SHP77 treated with DMSO at 0.1 percent for 48 hours (cell line): Measurements from ENCODE around the gene ABCD4.

Experiments
- DNase-seq: peaks from one replicate; lab custom pipeline; 2025; lab: John Stamatoyannopoulos, UW

The ABCD4 gene

DNA sequence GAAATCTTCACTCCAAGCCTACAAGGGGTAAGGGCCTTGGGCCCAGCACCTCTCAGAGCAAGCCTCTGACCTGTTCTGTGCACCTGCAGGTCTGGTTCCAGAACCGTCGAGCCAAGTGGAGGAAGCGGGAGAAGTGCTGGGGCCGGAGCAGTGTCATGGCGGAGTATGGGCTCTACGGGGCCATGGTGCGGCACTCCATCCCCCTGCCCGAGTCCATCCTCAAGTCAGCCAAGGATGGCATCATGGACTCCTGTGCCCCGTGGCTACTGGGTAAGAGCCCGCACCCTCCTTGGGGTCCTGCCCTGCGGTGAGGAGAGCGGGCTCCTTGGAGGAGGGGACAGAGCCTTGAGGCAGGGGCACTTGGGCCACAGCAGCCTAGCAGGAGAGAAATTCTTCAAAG lies 43.2 kb downstream of the ABCD4 start:
- DNase-seq: no peak

DNA sequence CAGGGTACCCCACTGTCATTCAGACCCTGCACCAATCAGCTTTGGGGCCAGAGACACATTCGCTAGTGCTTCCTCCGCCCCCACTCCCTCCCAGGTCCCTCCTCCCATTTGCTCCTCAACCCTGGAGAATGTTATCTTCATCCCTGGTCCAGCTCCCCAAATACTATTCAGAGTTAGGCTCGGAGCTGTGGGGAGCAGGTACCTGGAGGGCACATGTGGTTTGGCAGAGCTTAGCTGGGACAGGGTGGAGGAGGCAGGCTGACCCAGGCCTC lies 44.0 kb downstream of the ABCD4 start:
- DNase-seq: no peak

DNA sequence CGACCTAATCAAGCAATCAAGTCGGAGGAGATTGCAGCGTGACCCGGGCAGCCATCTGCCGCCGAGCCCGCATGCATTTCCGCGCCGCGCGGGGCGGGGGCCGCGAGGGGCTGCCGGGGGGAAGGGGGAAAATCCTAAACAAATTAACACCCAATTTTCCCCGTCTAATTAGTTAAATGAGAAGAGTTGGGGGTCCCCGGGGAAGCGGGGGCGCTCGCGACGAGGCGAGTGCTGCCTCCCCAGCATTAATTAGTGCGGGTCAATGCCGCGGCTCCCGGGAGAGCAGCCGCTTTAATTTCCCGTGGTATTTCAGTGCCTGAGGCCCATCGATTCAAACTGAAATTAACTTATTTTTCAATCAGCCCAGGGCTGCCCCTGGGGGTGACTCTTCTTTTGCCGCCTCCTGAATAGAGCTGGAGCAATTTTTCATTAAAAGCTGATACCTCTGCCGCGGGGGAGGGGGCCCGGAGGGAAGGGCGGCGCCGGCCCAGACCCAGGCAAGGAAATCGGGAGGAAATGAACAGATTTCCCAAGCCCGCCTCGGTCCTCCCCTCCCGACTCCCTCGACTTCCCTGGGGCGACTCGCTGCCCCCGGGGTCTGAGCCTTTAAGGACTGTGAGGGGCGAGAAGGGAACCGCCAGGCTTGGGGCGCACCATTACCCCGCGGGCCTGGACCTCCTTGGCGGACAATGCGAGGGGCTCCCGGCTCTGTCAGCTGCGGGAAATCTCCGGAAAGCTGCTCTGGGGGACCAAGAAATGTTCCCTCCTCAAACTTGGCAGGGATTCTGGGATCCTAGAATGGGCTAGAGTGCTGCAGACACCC lies 44.6 kb downstream of the ABCD4 start:
- DNase-seq: no peak

DNA sequence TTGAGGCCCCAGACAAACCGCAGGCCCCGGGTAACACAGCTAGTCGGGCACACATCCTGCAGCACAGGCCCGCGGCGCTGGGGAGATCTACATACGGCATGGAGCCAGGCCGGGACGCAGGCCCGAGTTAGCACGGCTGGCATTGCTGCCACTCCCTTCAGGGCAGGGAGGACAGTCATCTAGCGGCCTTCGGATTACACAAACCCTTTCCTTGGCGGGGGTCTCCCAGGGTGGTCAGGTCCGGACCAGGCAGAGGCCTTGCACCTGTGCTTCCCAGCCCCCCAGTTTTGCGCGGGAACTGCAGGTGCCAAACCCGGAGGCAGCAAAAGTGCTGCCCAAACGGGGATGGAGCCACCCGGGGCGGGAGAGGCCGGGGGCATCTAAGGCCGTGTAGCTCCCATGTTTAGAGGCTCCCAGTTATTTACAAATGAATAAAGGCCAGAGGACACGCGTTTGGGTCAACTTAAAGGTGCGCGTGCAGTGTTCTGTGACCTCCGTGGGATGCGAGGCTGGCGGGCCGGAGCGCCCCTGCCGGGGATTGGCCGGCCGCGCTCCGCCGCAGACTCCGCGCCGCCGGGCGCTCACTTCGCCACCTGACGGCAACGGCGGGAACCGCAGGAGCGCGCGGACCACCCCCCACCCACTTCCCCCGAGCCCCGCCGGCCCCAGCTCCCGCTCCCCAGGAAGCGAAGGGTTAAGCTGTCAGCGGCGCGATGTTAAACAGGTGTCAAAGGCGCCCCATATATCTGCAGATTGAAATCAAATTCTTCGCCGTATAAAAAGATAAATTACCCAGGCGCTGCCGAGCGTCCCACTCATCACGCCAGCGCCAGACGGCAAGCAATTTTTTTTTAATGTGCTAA lies 45.4 kb downstream of the ABCD4 start:
- DNase-seq: peak; percentile 18

DNA sequence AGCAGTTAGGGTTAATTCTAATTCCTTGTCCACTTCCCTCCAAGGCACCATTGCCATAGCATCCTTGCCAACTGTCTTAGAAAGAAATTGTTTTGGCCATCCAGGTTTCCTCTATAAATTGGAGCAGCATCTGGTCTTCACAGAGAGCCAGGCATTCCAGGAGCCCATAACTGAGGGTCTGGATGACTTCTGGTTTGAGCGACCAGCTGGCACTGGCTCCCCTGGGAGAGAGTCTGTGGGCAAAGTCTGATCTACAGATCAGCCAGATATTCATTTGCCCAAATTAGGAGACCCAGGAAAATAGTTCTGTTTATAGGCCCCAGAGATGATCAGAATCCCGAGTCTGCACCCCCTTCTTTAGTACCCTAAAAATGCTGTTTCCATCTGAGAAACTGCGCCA lies 47.5 kb downstream of the ABCD4 start:
- no peak for DNase-seq

DNA sequence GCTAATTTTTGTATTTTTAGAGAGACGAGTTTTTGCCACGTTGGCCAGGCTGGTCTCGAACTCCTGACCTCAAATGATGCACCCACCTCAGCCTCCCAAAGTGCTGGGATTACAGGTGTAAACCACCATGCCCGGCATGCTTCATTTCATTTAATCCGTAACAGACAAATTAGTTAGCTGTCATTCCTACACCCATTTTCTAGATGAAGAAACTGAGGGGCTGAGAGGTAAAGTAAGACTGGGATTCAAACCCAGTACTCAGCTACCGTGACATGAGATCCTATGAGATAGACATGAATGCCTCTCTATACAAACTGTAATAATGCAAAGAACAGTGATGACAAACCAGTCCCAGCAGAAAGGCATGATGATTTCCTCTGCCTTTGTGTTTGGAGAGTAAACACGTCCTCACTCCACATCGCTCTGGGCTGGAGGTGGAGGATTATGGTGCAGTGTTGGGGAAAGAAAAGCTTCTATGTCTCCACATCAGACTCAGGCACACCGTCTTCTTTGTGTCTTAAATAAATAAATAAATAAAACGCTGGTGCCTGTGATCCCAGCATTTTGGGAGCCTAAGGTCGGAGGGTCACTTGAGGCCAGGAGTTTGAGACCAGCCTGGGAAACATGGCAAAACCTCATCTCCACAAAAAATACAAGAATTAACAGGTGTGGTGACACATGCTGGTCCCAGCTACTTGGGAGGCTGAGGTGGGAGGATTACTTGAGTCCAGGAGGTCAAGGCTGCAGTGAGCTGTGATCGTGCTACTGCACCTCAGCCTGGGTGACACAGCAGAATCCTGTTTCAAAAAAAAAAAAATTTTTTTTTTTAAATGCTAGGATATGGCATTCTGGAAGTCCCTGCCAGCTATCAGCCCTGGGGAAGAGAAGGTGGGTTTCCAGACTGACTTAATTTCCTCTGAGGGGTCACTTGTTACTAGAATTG lies 53.0 kb downstream of the ABCD4 start:
- DNase-seq: no peak

DNA sequence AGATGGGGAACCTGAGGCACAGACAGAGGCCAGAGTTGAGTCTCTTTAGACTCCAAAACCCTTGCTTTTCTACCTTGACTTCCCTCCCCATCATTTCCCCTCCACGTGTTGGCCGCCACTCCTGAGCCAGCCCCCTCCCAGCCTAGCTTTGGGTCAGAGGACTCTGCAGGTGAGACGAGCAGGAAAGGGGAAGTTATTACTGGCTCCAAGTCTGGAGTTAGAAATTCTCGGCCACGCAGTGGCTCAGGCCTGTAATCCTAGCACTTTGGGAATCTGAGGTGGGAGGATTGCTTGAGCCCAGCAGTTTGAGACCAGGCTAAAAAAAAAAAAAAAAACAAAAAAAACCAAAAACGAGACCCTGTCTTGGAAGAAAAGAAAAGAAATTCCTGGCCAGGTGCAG lies 54.7 kb downstream of the ABCD4 start:
- no peak for DNase-seq

DNA sequence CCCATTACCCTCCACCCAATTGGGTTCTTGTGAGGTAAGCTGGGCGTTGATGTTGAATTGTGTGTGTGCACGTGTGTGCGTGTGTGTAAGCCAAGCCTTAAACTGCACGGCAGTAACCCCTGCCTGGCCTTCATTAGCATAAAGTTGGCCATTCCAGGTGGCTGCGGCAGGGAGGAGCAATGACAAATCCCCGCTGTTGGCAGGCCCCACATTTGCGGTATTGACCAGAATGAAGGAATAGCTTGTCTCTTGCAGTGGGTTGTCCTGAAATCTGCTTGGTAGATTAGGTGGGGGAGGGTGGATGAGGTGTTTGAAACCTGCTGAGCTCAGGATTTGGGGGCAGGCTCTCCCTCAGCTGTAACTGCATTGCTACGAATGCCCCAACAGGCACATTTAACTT lies 56.2 kb downstream of the ABCD4 start:
- DNase-seq: no peak

DNA sequence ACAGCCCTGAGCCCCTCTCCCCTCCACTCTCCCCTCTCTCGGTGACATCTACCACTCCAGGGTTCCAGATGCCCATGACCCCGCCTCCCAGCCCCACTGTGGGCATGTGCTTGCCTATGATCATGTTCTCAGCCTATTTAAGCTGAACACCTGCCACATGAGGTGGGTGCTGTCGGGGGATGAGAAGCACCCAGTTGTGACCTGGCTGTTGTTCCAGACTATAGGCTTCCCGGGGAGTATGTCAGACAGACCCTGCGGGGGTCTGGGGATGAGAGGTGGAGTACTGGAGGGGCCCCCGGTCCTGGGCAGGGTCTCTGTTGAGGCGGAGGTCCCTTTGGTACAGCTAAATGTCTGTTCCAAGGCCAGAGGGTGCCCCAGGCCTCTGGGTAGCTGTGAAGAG lies 57.4 kb downstream of the ABCD4 start:
- no peak for DNase-seq

DNA sequence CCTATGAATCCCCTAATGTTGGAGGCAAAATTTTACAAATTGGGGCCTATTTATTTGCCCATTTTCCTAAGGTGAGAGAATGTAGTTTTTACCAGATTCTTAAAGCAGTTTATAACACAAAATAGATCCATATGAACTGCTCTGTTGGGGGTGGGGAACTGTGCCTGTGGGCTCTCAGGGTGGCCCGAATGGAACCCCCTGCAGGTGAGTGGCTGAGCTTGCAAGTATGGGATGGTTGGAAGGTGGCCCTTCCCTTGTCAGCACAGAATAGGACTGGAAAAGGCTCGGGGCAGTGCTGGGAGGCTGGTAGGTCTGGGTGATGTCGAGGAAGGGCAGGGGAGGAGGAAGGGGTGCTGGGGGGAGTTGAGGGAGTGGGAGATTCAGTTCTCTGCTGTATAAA lies 58.6 kb downstream of the ABCD4 start:
- DNase-seq: no peak

DNA sequence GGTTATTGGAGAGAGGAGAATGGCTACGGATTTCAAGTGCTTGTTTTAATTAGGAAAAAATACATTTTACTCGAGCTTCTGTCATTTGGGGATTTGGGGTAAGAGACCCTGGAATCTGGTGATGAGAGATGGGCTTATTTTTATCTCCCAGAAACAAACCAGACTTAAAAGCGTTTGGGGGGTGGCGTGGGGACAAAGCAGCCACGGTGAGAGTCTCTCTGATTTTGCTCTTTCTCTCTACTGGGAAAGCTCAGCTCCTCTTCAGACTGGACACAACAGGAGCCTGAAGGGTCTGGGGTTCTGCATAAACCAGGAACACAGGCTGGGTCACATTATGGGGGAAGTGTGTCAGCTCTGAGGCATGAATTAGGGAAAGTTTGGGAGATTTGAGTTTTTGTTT lies 59.7 kb downstream of the ABCD4 start:
- DNase-seq: no peak

DNA sequence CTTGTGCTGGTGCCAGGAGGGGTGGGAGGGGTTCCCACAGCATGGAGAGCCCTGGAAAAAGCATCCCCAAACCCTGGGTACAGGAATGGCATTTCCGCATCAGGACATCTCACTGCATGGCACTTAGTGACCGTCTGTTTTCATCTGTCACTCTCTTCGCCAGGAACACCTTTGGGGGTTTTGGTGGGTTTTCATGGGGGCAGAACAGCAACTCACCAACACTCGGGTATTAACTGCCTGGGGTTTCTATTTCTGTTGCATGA lies 60.0 kb downstream of the ABCD4 start:
- no peak for DNase-seq

DNA sequence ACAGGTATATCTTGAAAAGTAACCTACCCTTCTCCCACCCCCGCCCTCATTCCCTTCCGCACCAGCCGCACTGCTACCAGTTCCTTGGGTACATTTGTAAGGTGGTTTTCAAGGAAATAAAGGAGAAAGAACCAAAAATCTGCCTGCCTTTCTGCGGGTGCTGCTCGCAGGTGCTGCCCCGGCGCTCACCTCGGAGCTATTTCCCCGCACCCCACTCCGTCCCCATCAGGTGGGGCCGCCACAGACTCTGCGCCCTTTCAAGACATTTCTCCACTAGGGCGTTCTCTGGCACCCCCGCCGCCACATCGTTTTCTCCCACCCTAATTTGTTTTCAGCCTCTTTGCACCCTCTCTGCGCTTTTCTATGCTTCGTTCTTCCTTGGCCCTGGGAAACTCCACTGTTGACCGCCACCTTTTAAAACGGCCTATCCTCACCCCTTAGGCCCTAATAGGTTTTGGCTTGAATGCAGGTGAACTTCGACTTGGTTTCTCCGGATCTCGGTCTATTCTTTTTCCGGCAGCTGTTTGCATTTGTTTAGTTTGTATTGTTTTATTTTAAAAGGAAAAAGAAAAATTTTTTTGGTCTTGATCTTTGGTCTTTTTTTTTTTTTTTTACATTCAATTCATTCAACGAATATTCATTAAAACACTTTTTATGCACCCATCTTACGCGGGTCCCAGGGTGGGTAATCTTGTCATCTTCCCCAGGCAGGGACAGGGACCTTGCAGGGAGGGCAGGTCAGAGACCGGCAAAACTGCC lies 60.5 kb downstream of the ABCD4 start:
- no peak for DNase-seq

DNA sequence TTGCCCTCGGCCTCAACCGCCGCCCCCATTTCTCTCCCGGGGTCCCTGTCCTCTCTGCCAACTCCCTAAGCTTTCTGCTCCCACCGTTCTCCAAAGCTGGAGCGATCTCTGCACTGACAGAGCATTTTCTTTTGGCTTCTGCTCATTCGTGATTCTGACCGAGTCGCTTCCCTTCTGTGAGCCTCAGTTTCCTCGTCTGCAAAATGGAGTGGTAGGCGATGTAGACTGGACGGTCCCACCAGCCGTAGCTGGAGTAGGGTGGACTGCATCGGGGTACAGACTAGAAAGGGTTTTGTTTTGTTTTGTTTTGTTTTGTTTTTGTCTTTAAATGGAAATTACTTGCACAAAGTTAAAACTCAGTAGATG lies 61.1 kb downstream of the ABCD4 start:
- DNase-seq: no peak

DNA sequence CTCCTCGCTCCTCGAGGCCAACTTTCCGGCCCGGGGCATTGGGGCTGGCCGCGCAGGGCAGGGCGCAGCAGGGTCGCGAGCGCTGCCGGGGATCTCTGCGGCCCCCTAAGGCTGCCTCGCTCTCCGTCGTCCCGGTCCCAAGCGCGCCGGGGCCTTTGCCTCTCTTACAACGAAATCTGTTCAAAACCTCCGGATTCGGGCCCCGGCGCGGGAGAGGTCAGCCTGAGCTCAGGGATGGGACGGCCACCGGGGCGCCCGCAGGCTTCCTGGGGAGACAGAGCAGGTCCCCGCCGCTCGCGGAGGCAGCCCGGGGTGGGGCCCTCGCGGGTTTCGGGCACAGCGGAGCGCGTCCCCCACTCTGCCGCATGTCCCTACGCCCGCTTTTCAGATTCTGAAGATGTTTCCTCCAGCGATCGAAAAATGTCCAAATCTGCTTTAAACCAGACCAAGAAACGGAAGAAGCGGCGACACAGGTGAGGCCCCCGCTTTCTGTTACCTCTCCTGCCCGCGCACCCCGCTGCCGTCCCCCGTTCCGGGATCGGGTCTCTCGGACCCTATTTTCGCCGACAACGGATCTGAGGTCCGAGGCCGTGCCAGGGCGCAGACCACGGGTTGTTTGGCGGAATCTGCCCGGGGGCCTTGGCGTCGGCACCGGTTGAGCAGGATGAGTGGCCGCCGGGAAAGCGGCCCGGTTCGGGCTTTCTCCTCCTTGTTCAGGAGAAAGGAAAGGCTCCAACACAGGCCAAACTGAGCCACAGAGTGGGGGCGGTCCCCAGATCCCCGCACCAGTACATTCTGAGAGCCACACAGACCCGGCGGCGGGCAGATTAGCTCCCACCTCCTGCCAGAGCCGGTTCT lies 61.7 kb downstream of the ABCD4 start:
- no peak for DNase-seq

DNA sequence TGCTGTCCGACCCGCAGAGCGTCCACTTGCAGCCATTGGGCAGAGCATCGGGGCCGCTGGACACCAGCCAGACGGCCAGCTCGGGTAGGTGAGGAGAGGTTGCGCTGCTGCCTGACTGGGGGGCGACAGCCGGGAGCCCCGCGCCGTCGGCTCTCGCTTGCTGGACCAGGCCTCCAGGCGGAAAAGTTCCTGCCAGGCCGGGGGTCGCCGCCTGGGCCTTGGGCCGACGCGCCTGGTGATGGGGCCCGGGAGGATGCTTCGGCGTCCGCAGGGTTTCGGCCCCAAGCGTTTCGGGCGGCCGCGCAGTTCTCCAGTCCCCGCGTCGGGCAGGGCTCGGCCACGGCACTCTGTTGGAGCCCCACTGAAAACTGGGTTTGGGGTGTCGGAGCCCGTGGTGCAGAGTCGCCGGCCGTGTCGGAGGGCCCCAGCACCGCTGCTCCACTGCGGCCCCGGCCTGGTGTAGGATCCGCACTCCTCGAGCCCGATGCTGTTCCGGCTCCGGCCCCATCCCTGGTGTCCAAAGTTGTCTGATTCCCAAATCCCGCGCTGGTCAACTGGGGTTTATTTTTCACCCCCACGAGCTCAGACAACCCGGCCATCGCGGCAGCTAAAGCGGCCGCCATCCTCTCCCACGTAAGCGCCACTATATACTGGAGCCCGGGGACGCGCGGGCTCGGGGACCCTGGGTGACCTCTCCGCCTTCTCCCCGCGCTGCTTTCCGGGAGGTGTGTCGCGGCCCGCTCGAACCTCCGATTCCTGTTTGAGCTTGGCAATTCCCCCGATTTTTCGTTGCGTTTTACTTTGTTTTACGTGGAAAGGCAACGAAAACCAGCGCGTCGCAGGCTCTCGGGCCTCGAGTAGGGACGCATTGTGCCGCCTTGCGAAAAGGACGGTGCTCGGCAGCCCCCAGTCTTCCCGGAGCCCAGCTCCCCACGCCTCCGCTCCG lies 62.6 kb downstream of the ABCD4 start:
- DNase-seq: no peak

DNA sequence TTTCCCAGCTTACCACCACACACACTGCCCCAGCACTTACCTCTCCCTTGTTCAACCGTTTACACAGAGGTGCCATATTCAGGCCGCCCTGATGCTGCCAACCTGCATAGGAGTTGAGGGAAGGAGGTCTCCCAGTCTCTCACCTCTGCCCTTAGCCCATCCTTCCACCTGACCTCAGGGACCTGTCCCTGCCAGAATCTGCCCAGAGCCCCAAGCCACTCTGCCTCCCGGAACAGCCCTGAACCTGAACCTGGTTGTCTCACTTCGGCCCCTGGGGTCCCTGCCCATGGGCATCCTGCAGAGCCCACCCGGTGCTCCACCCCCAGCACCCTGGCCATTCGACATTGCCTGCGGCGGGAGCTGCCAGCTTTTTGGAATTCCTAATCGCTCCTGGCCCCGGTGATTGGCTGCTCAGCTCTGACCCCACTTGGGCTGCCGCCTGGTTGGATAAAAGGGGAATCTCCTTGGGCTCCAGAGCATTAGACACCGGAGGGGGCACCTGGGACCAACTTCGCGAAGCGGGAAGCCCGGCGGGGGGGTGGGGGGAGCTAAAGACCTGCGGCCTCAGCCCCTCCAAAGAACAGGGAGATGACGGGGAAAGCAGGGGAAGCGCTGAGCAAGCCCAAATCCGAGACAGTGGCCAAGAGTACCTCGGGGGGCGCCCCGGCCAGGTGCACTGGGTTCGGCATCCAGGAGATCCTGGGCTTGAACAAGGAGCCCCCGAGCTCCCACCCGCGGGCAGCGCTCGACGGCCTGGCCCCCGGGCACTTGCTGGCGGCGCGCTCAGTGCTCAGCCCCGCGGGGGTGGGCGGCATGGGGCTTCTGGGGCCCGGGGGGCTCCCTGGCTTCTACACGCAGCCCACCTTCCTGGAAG lies 63.5 kb downstream of the ABCD4 start, which contains the start of gene VSX2:
TSS of gene VSX2 (plus strand) at position 476 of the 874 bp plus-strand sequence. CDS start at position 589, 113 bp downstream.
- no peak for DNase-seq

DNA sequence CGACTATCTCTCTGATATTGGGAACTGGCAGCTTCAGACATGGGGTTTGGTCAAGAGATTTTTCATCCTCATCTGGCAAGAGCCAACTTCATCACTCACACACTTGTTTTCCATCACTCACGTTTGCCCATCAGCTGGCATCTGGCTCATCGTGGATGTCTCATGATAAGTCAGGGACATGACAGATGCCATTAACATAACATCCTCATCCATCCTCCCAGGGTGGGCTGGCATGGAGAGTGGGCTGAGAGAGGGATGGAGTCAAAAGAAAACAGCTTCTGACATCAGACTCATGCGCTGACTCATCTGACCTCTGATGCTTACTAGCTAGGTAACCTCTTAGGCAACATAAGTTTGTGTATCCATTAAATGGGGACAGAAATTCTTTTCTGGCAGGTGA lies 65.3 kb downstream of the ABCD4 start:
- DNase-seq: no peak
